WTC11 (cell line): ENCODE results near the gene SLITRK4. TPM values are rescaled to one million over a fixed set of nuclear protein-coding genes. Genes with fewer than 3 reads are reported as not detected.

Experiments
- ATAC-seq: fragments of 200-7000 bp; cut with Tn5 transposase; 2 replicates; pipeline ENCODE4 v1.10.0; 2021; ENCODE audit warnings: mild to moderate bottlenecking, moderate library complexity
- CTCF ChIA-PET: fragments of 300-600 bp; sonication (Branson Sonifier 250); formaldehyde crosslinking; loops from one replicate; lab custom pipeline; 2021; ENCODE audit warnings: antibody characterized with exemption; lab: Charles Lee
- POLR2A ChIA-PET: fragments of 350-600 bp; sonication (Branson Sonifier 250); formaldehyde crosslinking; loops from one replicate; lab custom pipeline; 2021; ENCODE audit warnings: antibody characterized with exemption; lab: Charles Lee
- DNase-seq: peaks from one replicate; pipeline ENCODE4 v3.0.0; 2021; ENCODE audit warnings: low spot score
- H3K27ac Mint-ChIP-seq: 2 replicates; pipeline ENCODE4 v1.8.0; 2021; ENCODE audit warnings: mixed read lengths
- H3K27me3 Mint-ChIP-seq: 2 replicates; pipeline ENCODE4 v1.8.0; 2021; ENCODE audit warnings: low read depth, mild to moderate bottlenecking, moderate library complexity, mixed read lengths
- H3K36me3 Mint-ChIP-seq: 2 replicates; pipeline ENCODE4 v1.8.0; 2021; ENCODE audit warnings: mixed read lengths
- H3K4me1 Mint-ChIP-seq: 2 replicates; pipeline ENCODE4 v1.8.0; 2022; ENCODE audit warnings: mixed read lengths
- H3K4me3 Mint-ChIP-seq: 2 replicates; pipeline ENCODE4 v1.8.0; 2021; ENCODE audit warnings: mild to moderate bottlenecking, moderate library complexity, mixed read lengths
- H3K9me3 Mint-ChIP-seq: 2 replicates; pipeline ENCODE4 v1.8.0; 2021; ENCODE audit warnings: mixed read lengths
- ATF2 ChIP-seq: sonication (generic); formaldehyde crosslinking; IDR thresholded peaks from 2 replicates; pipeline ENCODE4 v1.8.1; 2022; ENCODE audit warnings: low read depth, missing genetic modification reagents, borderline replicate concordance
- CBFB ChIP-seq: sonication (generic); formaldehyde crosslinking; IDR thresholded peaks from 2 replicates; pipeline ENCODE4 v1.8.1; 2022; ENCODE audit warnings: mild to moderate bottlenecking, low read depth, missing genetic modification reagents
- CREB1 ChIP-seq: sonication (generic); formaldehyde crosslinking; IDR thresholded peaks from 2 replicates; pipeline ENCODE4 v1.8.0; 2023; ENCODE audit warnings: mild to moderate bottlenecking, missing genetic modification reagents
- CREM ChIP-seq: sonication (generic); formaldehyde crosslinking; IDR thresholded peaks from 2 replicates; pipeline ENCODE4 v1.8.1; 2022; ENCODE audit warnings: mild to moderate bottlenecking, missing genetic modification reagents, moderate library complexity
- CTCF ChIP-seq: fragments of 200-600 bp; IDR thresholded peaks from 2 replicates; pipeline ENCODE4 v1.8.0; 2022; ENCODE audit warnings: antibody characterized with exemption
- FOXJ3 ChIP-seq: sonication (generic); formaldehyde crosslinking; IDR thresholded peaks from 2 replicates; pipeline ENCODE4 v1.9.0; 2021; ENCODE audit warnings: missing genetic modification reagents, mild to moderate bottlenecking, borderline replicate concordance
- FOXP4 ChIP-seq: sonication (generic); formaldehyde crosslinking; IDR thresholded peaks from 2 replicates; pipeline ENCODE4 v1.8.0; 2022; ENCODE audit warnings: mild to moderate bottlenecking, missing genetic modification reagents
- GTF2I ChIP-seq: fragments of 250-450 bp; sonication (Bioruptor Pico); conservative IDR thresholded peaks from 2 replicates; pipeline ENCODE4 v1.4.0; 2021; ENCODE audit warnings: mild to moderate bottlenecking
- KAT7 ChIP-seq: sonication (generic); formaldehyde crosslinking; IDR thresholded peaks from 2 replicates; pipeline ENCODE4 v1.8.1; 2023; ENCODE audit warnings: missing genetic modification reagents, mild to moderate bottlenecking, borderline replicate concordance
- MLX ChIP-seq: sonication (generic); formaldehyde crosslinking; IDR thresholded peaks from 2 replicates; pipeline ENCODE4 v1.8.1; 2023; ENCODE audit warnings: mild to moderate bottlenecking, missing genetic modification reagents, moderate library complexity
- NR2C2 ChIP-seq: sonication (generic); formaldehyde crosslinking; IDR thresholded peaks from 2 replicates; pipeline ENCODE4 v1.8.0; 2022; ENCODE audit warnings: mild to moderate bottlenecking, missing genetic modification reagents
- RORB ChIP-seq: fragments of 250-450 bp; sonication (Bioruptor Pico); IDR thresholded peaks from 2 replicates; pipeline ENCODE4 v1.9.0; 2021; ENCODE audit warnings: mild to moderate bottlenecking
- TCF7 ChIP-seq: sonication (generic); formaldehyde crosslinking; IDR thresholded peaks from 2 replicates; pipeline ENCODE4 v1.8.0; 2022; ENCODE audit warnings: mild to moderate bottlenecking, low read depth, missing genetic modification reagents, moderate library complexity
- TEAD1 ChIP-seq: sonication (generic); formaldehyde crosslinking; IDR thresholded peaks from 2 replicates; pipeline ENCODE4 v1.8.0; 2022; ENCODE audit warnings: mild to moderate bottlenecking, missing genetic modification reagents
- USF1 ChIP-seq: sonication (generic); formaldehyde crosslinking; IDR thresholded peaks from 2 replicates; pipeline ENCODE4 v1.8.0; 2022; ENCODE audit warnings: mild to moderate bottlenecking, missing genetic modification reagents
- ZNF121 ChIP-seq: sonication (generic); formaldehyde crosslinking; IDR thresholded peaks from 2 replicates; pipeline ENCODE4 v1.8.0; 2023; ENCODE audit warnings: missing genetic modification reagents
- ZNF281 ChIP-seq: sonication (generic); formaldehyde crosslinking; IDR thresholded peaks from 2 replicates; pipeline ENCODE4 v1.8.0; 2023; ENCODE audit warnings: mild to moderate bottlenecking, missing genetic modification reagents
- ZNF317 ChIP-seq: sonication (generic); formaldehyde crosslinking; IDR thresholded peaks from 2 replicates; pipeline ENCODE4 v1.8.1; 2023; ENCODE audit warnings: low read depth, mild to moderate bottlenecking, moderate library complexity, missing genetic modification reagents, borderline replicate concordance
- ZNF532 ChIP-seq: fragments of 250-450 bp; sonication (Bioruptor Pico); IDR thresholded peaks from 2 replicates; pipeline ENCODE4 v1.9.0; 2021; ENCODE audit warnings: mild to moderate bottlenecking, borderline replicate concordance
- total RNA-seq: library from RNA; stranded (reverse); gene quantifications from 3 replicates; pipeline ENCODE4 v1.2.3, GENCODE V29; 2021

SLITRK4 gene
- total RNA-seq, 1 experiment from 2014 or later: not detected

- H3K4me1 Mint-ChIP-seq: no peaks in the 10 kb centered on the region
Measured at GRCh38 chrX:143648705-143649104, 12.8 kb upstream of the SLITRK4 start.

More at GRCh38 chrX:143648705-143649104, 12.8 kb upstream of the SLITRK4 start:
- H3K9me3 Mint-ChIP-seq: peaks cover 35% of the 10 kb centered on the region
- H3K36me3 Mint-ChIP-seq: peaks cover 21% of the 10 kb centered on the region
- no peak for ATAC-seq
- TF ChIP-seq TEAD1 (no peak), KAT7 (CRISPR knock-in tag) (no peak), CBFB (CRISPR knock-in tag) (no peak), ATF2 (CRISPR knock-in tag) (no peak), ZNF121 (CRISPR knock-in tag) (no peak), USF1 (CRISPR knock-in tag) (no peak), ZNF532 (CRISPR knock-in tag) (no peak), TCF7 (no peak), GTF2I (CRISPR knock-in tag) (no peak), CREM (no peak), FOXP4 (CRISPR knock-in tag) (no peak), RORB (CRISPR knock-in tag) (no peak), MLX (CRISPR knock-in tag) (no peak), CREB1 (no peak), ZNF317 (CRISPR knock-in tag) (no peak), ZNF281 (CRISPR knock-in tag) (no peak), NR2C2 (no peak), CTCF (no peak), FOXJ3 (CRISPR knock-in tag) (no peak)
- CTCF ChIA-PET: no interaction called here
- POLR2A ChIA-PET: no interaction called here
- H3K4me3 Mint-ChIP-seq: no peak overlapping the region
- H3K27me3 Mint-ChIP-seq: no peaks in the 10 kb centered on the region
- H3K27ac Mint-ChIP-seq: no peak overlapping the region
- no peak for DNase-seq
